Anterior cingulate cortex (tissue), 58 donors: ENCODE data around the gene GNAZ.
"Not testable (repeated sequence)": the region's sequence is repeated elsewhere in the genome, so short reads cannot be mapped to it uniquely, and the experiment has no call there.

Experiments used
- DNase-seq, 58 donors: peaks; one replicate each; lab custom pipeline; 2025; lab: John Stamatoyannopoulos, UW

The GNAZ gene

GRCh38 chr22:23127055-23127756 is 56.9 kb downstream of the GNAZ start:
- no peak for DNase-seq

GRCh38 chr22:23127788-23128187 is 57.5 kb downstream of the GNAZ start:
- DNase-seq: no peak

GRCh38 chr22:23128269-23129108 is 58.2 kb downstream of the GNAZ start:
- peak in 57 of 58 donors; percentile 42 to 90 (median 78) for DNase-seq

- no peak for DNase-seq
These were observed 58.8 kb downstream of the GNAZ start for GRCh38 chr22:23129149-23129548.

GRCh38 chr22:23130697-23131096 is 60.4 kb downstream of the GNAZ start:
- DNase-seq: no peak

GRCh38 chr22:23131931-23132330 is 61.6 kb downstream of the GNAZ start:
- DNase-seq: no peak

GRCh38 chr22:23132376-23133091 is 62.2 kb downstream of the GNAZ start:
- no peak for DNase-seq

- no peak for DNase-seq
These were observed 63.6 kb downstream of the GNAZ start for GRCh38 chr22:23133922-23134321.

- not testable (repeated sequence) for DNase-seq
These were observed 66.7 kb downstream of the GNAZ start for GRCh38 chr22:23136991-23137390.

GRCh38 chr22:23137468-23137867 is 67.1 kb downstream of the GNAZ start:
- no peak for DNase-seq

- peak in 3 of 58 donors; percentile 17 to 29 (median 19) for DNase-seq
These were observed 67.7 kb downstream of the GNAZ start for GRCh38 chr22:23137905-23138561.

GRCh38 chr22:23138584-23139435 is 68.5 kb downstream of the GNAZ start:
- no peak for DNase-seq

- no peak for DNase-seq
These were observed 70.1 kb downstream of the GNAZ start for GRCh38 chr22:23140385-23140784.

- DNase-seq: no peak
These were observed 72.3 kb downstream of the GNAZ start for GRCh38 chr22:23142546-23143105.

GRCh38 chr22:23143119-23143518 is 72.8 kb downstream of the GNAZ start:
- DNase-seq: no peak

- no peak for DNase-seq
These were observed 74.1 kb downstream of the GNAZ start for GRCh38 chr22:23144432-23144831.

GRCh38 chr22:23144932-23145877 is 74.9 kb downstream of the GNAZ start, which contains the start of gene RAB36:
RAB36 (plus strand) TSS chr22:23145477; CDS start chr22:23146617, 1,140 bp downstream.
- DNase-seq: peak; percentile 55 to 100 (median 94)

GRCh38 chr22:23145878-23146470 is 75.7 kb downstream of the GNAZ start:
- DNase-seq: no peak
